Thoracic aorta (tissue), 2 donors: ENCODE measurements around the gene NAA20. TPM values are rescaled to one million over a fixed set of nuclear protein-coding genes. Genes with fewer than 3 reads are reported as not detected.

Experiments used
- ATAC-seq: fragments of 150-250 bp; one replicate; pipeline ENCODE4 v1.8.0; 2017; ENCODE audit warnings: low read depth; ENCODE audit not compliant: insufficient number of reproducible peaks, low FRiP score
- DNase-seq: peaks from one replicate; pipeline ENCODE4 v3.0.0-alpha.2; 2020; ENCODE audit warnings: low spot score
- H3K27ac ChIP-seq, 2 donors: fragments of 200-600 bp; sonication (generic); 1 replicate in 1 of 2; 2 replicates in 1 of 2; pipeline ENCODE4 v1.5.1; 2016; ENCODE audit warnings: mild to moderate bottlenecking in 2 of 2, moderate library complexity in 2 of 2
- H3K27me3 ChIP-seq: fragments of 200-600 bp; sonication (generic); replicated peaks from 2 replicates; pipeline ENCODE4 v1.6.0; 2016; ENCODE audit warnings: mild to moderate bottlenecking; ENCODE audit not compliant: insufficient read depth
- H3K36me3 ChIP-seq: fragments of 200-600 bp; sonication (generic); one replicate; pipeline ENCODE4 v1.5.1; 2016
- H3K4me1 ChIP-seq, 2 donors: fragments of 200-600 bp; sonication (generic); 1 replicate in 1 of 2; 2 replicates in 1 of 2; pipeline versions ENCODE4 v1.5.1 to v1.6.0; 2016; ENCODE audit warnings: low read depth in 2 of 2, mild to moderate bottlenecking in 1 of 2; ENCODE audit not compliant: control insufficient read depth in 1 of 2
- H3K4me3 ChIP-seq: fragments of 200-600 bp; sonication (generic); 2 replicates; pipeline ENCODE4 v1.5.1; 2016; ENCODE audit warnings: mild to moderate bottlenecking
- H3K9me3 ChIP-seq: fragments of 200-600 bp; sonication (generic); 2 replicates; pipeline ENCODE4 v1.5.1; 2016
- CTCF ChIP-seq: fragments of 200-600 bp; sonication (generic); IDR thresholded peaks from one replicate; pipeline ENCODE4 v1.5.1; 2019; ENCODE audit warnings: antibody characterized with exemption
- total RNA-seq, 2 donors: library from RNA; depleted of rRNA; stranded (reverse); fragments of >200 nt; gene quantifications; one replicate each; pipeline versions ENCODE4 v1.1.0 to v1.2.3, GENCODE V29; 2016

The NAA20 gene
- total RNA-seq, 2 donors from 2014 or later: 14.6 to 16.9 TPM

- TF ChIP-seq CTCF: no peak
- Histone ChIP-seq H3K36me3 (no peaks in the 10 kb centered on the region), H3K27me3 (no peaks in the 10 kb centered on the region), H3K9me3 (no peaks in the 10 kb centered on the region), H3K4me1 (peaks cover 10 to 21% of the 10 kb centered on the region in 2 donors), H3K4me3 (no peak overlapping the region), H3K27ac (no peak overlapping the region)
- no peak for ATAC-seq
- DNase-seq: no peak
Measured at GRCh38 chr20:20019123-20019522, 2.0 kb downstream of the NAA20 start.

- DNase-seq: no peak
- Histone ChIP-seq H3K36me3 (no peaks in the 10 kb centered on the region), H3K27ac (no peak overlapping the region), H3K9me3 (no peaks in the 10 kb centered on the region), H3K4me1 (peaks cover 10 to 21% of the 10 kb centered on the region in 2 donors), H3K27me3 (no peaks in the 10 kb centered on the region), H3K4me3 (no peak overlapping the region)
- ATAC-seq: no peak
- no peak for TF ChIP-seq CTCF
Measured at GRCh38 chr20:20020908-20021307, 3.7 kb downstream of the NAA20 start.

DNA sequence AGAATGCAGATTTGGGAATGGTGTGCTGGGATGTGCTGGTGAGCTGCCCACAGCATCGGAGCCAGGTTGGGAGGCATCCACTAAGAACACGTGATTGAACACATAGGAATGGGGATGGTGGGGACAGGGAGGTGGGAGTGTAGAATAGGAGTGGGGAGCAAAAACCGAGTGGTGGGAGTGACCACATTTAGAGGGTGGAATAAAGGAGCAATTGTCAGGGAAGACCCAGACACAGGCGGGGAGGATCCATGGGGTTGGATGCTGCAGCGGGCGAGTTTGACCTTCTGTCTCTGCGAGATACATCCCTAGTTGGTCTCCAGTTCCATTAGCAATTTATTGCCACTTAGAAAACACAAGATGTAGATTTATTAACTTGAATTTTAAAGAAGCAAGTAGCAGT lies 4.7 kb downstream of the NAA20 start:
- H3K4me3 ChIP-seq: no peak overlapping the region
- H3K36me3 ChIP-seq: no peaks in the 10 kb centered on the region
- no peak for ATAC-seq
- no peaks in the 10 kb centered on the region for H3K27me3 ChIP-seq
- no peak overlapping the region for H3K27ac ChIP-seq
- peaks cover 10 to 19% of the 10 kb centered on the region in 2 donors for H3K4me1 ChIP-seq
- H3K9me3 ChIP-seq: no peaks in the 10 kb centered on the region
- DNase-seq: no peak
- TF ChIP-seq CTCF: no peak

- no peak for DNase-seq
- Histone ChIP-seq H3K4me3 (no peak overlapping the region), H3K36me3 (no peaks in the 10 kb centered on the region), H3K27ac (no peak overlapping the region), H3K9me3 (no peaks in the 10 kb centered on the region), H3K4me1 (peaks cover 10 to 25% of the 10 kb centered on the region in 2 donors), H3K27me3 (no peaks in the 10 kb centered on the region)
- ATAC-seq: no peak
- TF ChIP-seq CTCF: no peak
Measured at GRCh38 chr20:20022498-20022897, 5.3 kb downstream of the NAA20 start.

- H3K4me1 ChIP-seq: peaks cover 7 to 21% of the 10 kb centered on the region in 2 donors
- H3K27ac ChIP-seq: no peak overlapping the region
- no peaks in the 10 kb centered on the region for H3K27me3 ChIP-seq
- H3K9me3 ChIP-seq: no peaks in the 10 kb centered on the region
- ATAC-seq: no peak
- H3K4me3 ChIP-seq: no peak overlapping the region
- no peak for DNase-seq
- no peaks in the 10 kb centered on the region for H3K36me3 ChIP-seq
- no peak for TF ChIP-seq CTCF
Measured at GRCh38 chr20:20023395-20023794, 6.2 kb downstream of the NAA20 start.
